GM06990 (cell line): ENCODE results near the gene TENT4B.
A peak's percentile ranks its signal among the peaks of the same experiment; 100 is the strongest.

Experiments
- DNase-seq: peaks from one replicate; pipeline ENCODE4 v3.0.0-alpha.2; 2011; ENCODE audit not compliant: insufficient read length; ENCODE audit errors: extremely low read depth
- H3K27me3 ChIP-seq: replicated peaks from 2 replicates; pipeline ENCODE4 v1.6.0; 2011; ENCODE audit warnings: low read length; ENCODE audit not compliant: control insufficient read depth, insufficient read depth
- H3K36me3 ChIP-seq: 2 replicates; pipeline ENCODE4 v1.5.1; 2011; ENCODE audit warnings: low read length; ENCODE audit not compliant: control insufficient read depth, insufficient read depth
- H3K4me3 ChIP-seq: replicated peaks from 2 replicates; pipeline ENCODE4 v1.5.1; 2011; ENCODE audit warnings: low read depth, mild to moderate bottlenecking, control low read depth, low read length
- TF ChIP-seq, protein P1 (sequence below): IDR thresholded peaks from 2 replicates; pipeline ENCODE4 v1.5.1; 2011; ENCODE audit warnings: low read length, control low read depth, mild to moderate bottlenecking, inconsistent platforms; ENCODE audit not compliant: insufficient read depth, poor library complexity, severe bottlenecking

The TENT4B gene

DNA sequence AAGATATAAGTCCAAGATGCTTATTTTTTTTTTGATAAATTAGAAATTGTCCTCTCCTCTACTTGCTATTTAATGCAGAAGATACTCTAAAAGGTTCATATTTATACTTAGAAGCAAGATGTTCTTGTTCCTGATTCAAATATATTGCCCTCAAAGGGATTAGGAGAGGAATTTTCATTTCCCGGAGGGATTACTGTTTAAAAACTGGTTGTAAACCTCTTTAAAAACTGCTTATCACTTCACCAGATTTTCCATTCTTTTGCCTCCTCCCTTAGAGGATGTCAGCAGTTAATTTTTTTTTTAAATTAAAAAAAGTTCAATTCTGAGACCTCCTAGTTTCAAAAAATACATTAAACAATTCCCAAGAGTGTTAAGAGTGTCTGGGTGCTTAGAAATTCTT, 2.8 kb downstream of the TENT4B start:
- peak overlapping the region; percentile 90 for H3K4me3 ChIP-seq
- no peaks in the 10 kb centered on the region for H3K27me3 ChIP-seq
- no peak for DNase-seq
- TF ChIP-seq, protein P1, sequence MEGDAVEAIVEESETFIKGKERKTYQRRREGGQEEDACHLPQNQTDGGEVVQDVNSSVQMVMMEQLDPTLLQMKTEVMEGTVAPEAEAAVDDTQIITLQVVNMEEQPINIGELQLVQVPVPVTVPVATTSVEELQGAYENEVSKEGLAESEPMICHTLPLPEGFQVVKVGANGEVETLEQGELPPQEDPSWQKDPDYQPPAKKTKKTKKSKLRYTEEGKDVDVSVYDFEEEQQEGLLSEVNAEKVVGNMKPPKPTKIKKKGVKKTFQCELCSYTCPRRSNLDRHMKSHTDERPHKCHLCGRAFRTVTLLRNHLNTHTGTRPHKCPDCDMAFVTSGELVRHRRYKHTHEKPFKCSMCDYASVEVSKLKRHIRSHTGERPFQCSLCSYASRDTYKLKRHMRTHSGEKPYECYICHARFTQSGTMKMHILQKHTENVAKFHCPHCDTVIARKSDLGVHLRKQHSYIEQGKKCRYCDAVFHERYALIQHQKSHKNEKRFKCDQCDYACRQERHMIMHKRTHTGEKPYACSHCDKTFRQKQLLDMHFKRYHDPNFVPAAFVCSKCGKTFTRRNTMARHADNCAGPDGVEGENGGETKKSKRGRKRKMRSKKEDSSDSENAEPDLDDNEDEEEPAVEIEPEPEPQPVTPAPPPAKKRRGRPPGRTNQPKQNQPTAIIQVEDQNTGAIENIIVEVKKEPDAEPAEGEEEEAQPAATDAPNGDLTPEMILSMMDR: no peak
- H3K36me3 ChIP-seq: no peaks in the 10 kb centered on the region; the same call in 1 of the 2 replicates

DNA sequence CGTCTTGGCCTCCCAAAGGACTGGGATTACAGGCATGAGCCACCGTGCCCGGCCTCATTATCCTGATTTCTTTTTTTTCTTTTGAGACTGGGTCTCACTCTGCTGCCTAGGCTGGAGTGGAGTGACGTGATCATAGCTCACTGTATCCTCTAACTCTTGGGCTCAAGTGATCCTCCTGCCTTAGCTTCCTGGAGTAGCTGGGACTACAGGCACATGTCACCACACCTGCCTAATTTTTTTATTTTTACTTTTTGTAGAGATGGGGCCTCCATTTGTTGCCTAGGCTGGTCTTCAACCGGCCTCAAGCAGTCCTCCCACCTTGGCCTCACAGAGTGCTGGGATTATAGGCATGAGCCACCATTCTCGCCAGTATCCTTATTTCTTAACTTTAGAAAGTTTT, 3.5 kb downstream of the TENT4B start:
- TF ChIP-seq, protein P1: no peak
- H3K4me3 ChIP-seq: no peak overlapping the region
- no peaks in the 10 kb centered on the region for H3K27me3 ChIP-seq
- DNase-seq: no peak
- H3K36me3 ChIP-seq: no peaks in the 10 kb centered on the region; the same call in 1 of the 2 replicates

DNA sequence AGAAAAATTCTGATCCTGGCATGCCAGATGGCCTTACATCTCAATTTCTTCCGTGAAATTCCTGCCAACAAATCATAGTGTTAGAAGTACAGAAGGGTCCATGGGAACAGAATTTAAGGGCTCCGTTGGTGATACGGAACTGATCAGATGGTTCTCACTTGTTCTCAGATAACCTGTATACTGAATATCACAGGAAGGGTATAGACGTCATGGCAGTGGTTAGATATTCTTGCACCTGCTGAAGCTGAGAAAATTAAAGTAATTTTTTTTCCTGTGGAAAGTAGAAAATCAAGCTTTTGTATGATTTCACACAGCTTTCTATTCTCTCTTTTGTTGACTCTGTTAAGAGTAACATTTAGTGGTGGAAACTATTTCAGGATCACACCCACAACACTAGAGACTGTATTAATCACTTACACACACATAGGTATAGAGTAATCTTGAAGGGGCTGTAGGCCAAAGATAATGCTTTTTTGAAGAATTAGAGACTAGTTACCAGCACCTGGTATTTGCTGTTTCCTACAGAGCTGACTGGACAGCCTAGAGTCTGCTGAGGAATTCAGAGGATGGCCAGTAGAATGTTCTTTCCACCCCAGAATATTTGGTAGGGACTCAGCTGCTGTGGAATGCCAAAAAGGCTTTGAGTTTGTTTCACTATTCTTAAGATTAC, 7.5 kb downstream of the TENT4B start:
- Histone ChIP-seq H3K4me3 (no peak overlapping the region), H3K36me3 (no peaks in the 10 kb centered on the region), H3K27me3 (no peaks in the 10 kb centered on the region)
- TF ChIP-seq, protein P1: no peak
- DNase-seq: no peak

DNA sequence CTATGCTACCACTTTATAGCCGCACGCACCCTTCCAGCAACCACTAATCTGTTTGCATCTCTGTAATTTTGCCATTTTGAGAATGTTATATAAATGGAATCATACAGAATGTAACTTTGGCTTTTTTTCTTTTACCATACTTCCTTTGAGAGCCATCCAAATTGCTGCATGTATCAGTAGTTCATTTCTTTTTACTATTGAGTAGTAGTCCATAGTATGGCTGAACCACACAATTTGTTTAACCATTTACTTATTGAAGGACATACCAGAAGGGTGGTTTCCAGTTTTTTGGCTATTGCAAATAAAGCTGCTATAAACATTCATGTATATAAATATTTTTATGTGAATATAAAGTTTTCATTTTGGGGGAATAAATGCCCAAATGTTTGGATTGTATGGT, 8.8 kb downstream of the TENT4B start:
- TF ChIP-seq, protein P1: no peak
- no peak for DNase-seq
- Histone ChIP-seq H3K27me3 (no peaks in the 10 kb centered on the region), H3K4me3 (no peak overlapping the region), H3K36me3 (no peaks in the 10 kb centered on the region)

DNA sequence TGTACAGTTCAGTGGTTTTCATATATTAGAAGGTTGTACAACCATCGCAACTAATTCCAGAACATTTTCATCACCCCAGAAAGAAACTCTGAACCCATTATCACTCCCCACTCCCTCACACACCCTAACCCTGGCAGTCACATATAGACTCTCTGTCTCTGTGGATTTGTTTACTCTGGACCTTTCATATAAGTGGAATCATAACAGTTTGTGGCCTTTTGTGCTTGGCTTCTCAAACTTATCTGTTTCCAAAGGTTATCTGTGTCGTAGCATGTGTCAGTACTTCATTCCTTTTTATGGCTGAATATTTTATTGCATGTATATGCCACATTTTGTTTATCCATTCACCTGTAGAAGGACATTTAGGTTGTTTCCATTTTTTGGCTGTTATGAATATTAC, 12.4 kb downstream of the TENT4B start:
- Histone ChIP-seq H3K4me3 (no peak overlapping the region), H3K36me3 (no peaks in the 10 kb centered on the region; the same call in 1 of the 2 replicates), H3K27me3 (no peaks in the 10 kb centered on the region)
- no peak for DNase-seq
- TF ChIP-seq, protein P1: no peak
